Measurements from ENCODE around the gene CITED4.
A peak's percentile ranks its signal among the peaks of the same experiment; 100 is the strongest.

Gene CITED4

DNA sequence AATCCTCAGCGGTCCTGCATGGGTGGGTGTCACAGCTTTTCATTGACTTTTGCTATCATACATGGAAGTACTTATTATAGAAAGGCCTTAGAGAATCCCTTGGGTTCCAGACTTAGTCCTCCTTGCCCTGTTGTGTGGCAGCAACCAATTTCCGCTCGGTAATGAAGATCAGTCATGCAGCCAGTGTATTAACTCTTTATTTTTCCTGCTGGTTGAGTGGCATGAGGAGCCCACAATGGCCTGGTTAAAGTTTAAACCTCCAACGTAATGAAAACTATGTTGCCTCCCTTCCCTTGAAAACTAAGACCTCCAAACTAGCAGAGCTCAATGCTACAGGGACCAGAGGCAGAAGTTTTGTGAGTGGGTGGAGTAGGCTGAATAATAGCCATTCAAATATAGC, 20.0 kb downstream of the CITED4 start:
- peaks cover 9% of the 10 kb centered on the region for H3K9me3 ChIP-seq (ENCODE audit: control insufficient read depth, low read length)

DNA sequence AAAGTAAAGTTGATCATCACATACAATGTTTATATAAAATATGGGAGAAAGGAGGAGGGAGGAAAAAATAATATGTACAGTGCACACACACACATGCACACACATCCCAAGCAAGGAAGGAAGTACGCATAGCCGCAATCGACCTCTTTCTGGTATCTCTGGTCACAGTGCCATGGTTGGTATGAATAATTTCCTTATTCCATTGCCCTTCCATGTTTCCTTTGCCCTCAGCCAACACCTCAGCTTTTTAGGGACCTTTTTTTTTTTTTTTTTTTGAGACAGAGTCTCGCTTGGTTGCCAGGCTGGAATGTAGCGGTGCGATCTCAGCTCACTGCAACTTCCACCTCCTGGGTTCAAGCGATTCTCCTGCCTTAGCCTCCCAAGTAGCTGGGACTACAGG, 20.6 kb downstream of the CITED4 start:
- Histone ChIP-seq H3K9me3 (ENCODE audit: control insufficient read depth, low read length) (peaks cover 9% of the 10 kb centered on the region), H3K36me3 (ENCODE audit: control insufficient read depth, insufficient read depth, low read length) (no peaks in the 10 kb centered on the region), H3K27ac (ENCODE audit: low read depth, low read length, severe bottlenecking) (no peak overlapping the region), H3K4me1 (ENCODE audit: control insufficient read depth, insufficient read depth, low read length, poor library complexity, severe bottlenecking) (no peaks in the 10 kb centered on the region), H3K4me3 (ENCODE audit: extremely low read depth, insufficient read depth, low read length, poor library complexity, severe bottlenecking) (no peak overlapping the region)
- 83 to 93% methylated on average over 1 to 2 of the region's 7 CpGs for WGBS, 2 experiments (ENCODE audit: insufficient coverage in 2 of 2)

More for the DNA sequence above, 20.0 kb downstream of the CITED4 start:
- no peak overlapping the region for H3K27ac ChIP-seq (ENCODE audit: low read depth, low read length, severe bottlenecking)
- H3K36me3 ChIP-seq (ENCODE audit: control insufficient read depth, insufficient read depth, low read length), result no peaks in the 10 kb centered on the region
- no peak overlapping the region for H3K4me3 ChIP-seq (ENCODE audit: extremely low read depth, insufficient read depth, low read length, poor library complexity, severe bottlenecking)
- no peaks in the 10 kb centered on the region for H3K4me1 ChIP-seq (ENCODE audit: control insufficient read depth, insufficient read depth, low read length, poor library complexity, severe bottlenecking)
- 70 to 88% methylated on average over 1 to 4 of the region's 4 CpGs for WGBS, 2 experiments (ENCODE audit: insufficient coverage in 2 of 2)

DNA sequence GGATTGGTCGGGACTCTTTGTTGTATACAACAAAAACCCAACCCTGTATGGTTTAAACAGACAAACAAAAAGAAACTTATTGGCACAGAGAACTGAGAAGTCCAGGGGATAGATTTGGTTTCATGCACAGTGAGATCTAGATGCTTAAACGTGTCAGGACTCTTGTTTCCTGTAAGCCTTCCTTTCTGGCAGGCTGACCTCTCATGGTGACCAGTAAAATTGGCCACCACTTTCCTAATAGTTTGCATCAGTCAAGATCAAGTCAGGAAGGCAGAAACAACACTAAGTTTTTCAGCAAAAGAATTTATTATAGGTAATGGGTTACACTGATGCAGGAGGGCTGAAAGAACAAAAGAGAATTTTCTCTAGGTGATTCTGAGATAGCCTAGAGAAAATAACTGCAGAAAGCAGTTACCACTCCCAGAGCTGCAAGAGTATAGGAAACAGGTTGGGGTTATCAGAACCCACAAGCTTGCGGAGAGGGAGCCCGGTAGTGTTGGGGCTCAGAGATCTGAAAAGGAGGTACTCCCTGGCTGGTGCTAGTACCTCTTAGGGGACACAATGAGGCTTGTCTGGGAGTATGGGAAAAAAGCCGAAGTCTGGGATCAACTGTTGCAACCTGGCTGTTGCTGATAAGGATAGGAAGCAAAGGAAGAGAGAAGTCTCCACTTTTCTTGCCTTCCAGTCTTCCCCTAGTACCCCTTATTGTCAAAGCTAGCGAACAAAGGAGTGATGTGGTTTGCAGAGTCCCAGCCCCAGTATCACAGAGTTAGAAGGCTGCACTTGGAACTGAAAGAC, 21.4 kb downstream of the CITED4 start:
- Histone ChIP-seq H3K4me1 (ENCODE audit: control insufficient read depth, insufficient read depth, low read length, poor library complexity, severe bottlenecking) (no peaks in the 10 kb centered on the region), H3K9me3 (ENCODE audit: control insufficient read depth, low read length) (peaks cover 9% of the 10 kb centered on the region), H3K4me3 (ENCODE audit: extremely low read depth, insufficient read depth, low read length, poor library complexity, severe bottlenecking) (no peak overlapping the region), H3K36me3 (ENCODE audit: control insufficient read depth, insufficient read depth, low read length) (no peaks in the 10 kb centered on the region), H3K27ac (ENCODE audit: low read depth, low read length, severe bottlenecking) (peak overlapping the region; percentile 57)
- 80 to 82% methylated on average over 3 to 5 of the region's 6 CpGs for WGBS, 2 experiments (ENCODE audit: insufficient coverage in 2 of 2)

- peaks cover 9% of the 10 kb centered on the region for H3K9me3 ChIP-seq (ENCODE audit: control insufficient read depth, low read length)
- H3K36me3 ChIP-seq (ENCODE audit: control insufficient read depth, insufficient read depth, low read length), result no peaks in the 10 kb centered on the region
- 94 to 98% methylated on average over 4 to 5 of the region's 5 CpGs for WGBS, 2 experiments (ENCODE audit: insufficient coverage in 2 of 2)
- peak overlapping the region; percentile 57 for H3K27ac ChIP-seq (ENCODE audit: low read depth, low read length, severe bottlenecking)
- no peak overlapping the region for H3K4me3 ChIP-seq (ENCODE audit: extremely low read depth, insufficient read depth, low read length, poor library complexity, severe bottlenecking)
- H3K4me1 ChIP-seq (ENCODE audit: control insufficient read depth, insufficient read depth, low read length, poor library complexity, severe bottlenecking), result peaks cover 5% of the 10 kb centered on the region
Measured at GRCh38 chr1:40839943-40840335, 22.2 kb downstream of the CITED4 start.

GRCh38 chr1:40838980-40839942, 22.9 kb downstream of the CITED4 start:
- 89 to 95% methylated on average over 7 to 8 of the region's 15 CpGs for WGBS, 2 experiments (ENCODE audit: insufficient coverage in 2 of 2)
- Histone ChIP-seq H3K9me3 (ENCODE audit: control insufficient read depth, low read length) (peaks cover 9% of the 10 kb centered on the region), H3K4me1 (ENCODE audit: control insufficient read depth, insufficient read depth, low read length, poor library complexity, severe bottlenecking) (peaks cover 7% of the 10 kb centered on the region)

DNA sequence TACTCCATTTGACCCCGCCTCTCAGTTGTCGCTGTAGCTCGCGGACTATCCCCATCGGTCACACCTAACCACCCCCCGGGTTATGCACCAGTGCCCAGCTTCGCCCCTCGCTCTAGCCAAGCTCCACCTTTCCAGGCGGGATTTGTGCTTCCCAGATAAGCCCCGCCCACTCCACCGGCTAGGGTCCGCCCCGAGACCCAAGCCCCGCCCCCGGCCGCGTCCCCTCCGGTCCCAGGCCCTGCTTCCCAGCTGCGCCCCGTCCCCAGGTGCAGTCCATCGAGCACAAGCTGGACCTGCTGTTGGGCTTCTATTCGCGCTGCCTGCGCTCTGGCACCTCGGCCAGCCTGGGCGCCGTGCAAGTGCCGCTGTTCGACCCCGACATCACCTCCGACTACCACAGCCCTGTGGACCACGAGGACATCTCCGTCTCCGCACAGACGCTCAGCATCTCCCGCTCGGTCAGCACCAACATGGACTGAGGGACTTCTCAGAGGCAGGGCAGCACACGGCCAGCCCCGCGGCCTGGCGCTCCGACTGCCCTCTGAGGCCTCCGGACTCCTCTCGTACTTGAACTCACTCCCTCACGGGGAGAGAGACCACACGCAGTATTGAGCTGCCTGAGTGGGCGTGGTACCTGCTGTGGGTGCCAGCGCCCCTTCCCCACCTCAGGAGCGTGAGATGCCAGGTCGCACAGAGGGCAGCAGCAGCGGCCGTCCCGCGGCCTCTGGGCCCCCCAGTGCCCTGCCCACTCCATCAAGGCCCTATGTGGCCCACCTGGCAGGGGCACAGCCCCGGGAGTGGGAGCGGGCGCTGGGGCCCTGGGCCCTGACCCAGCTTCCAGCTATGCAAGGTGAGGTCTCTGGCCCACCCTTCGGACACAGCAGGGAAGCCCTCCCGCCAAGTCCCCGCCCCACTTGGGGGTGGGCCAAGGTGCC, 23.9 kb downstream of the CITED4 start:
- no peak overlapping the region for H3K27ac ChIP-seq (ENCODE audit: low read depth, low read length, severe bottlenecking)
- 96 to 97% methylated on average over 56 to 60 of the region's 60 CpGs for WGBS, 2 experiments (ENCODE audit: insufficient coverage in 2 of 2)
- no peak overlapping the region for H3K4me3 ChIP-seq (ENCODE audit: extremely low read depth, insufficient read depth, low read length, poor library complexity, severe bottlenecking)
- H3K4me1 ChIP-seq (ENCODE audit: control insufficient read depth, insufficient read depth, low read length, poor library complexity, severe bottlenecking), result peaks cover 7% of the 10 kb centered on the region
- H3K36me3 ChIP-seq (ENCODE audit: control insufficient read depth, insufficient read depth, low read length), result no peaks in the 10 kb centered on the region
- H3K9me3 ChIP-seq (ENCODE audit: control insufficient read depth, low read length), result peaks cover 9% of the 10 kb centered on the region

More at GRCh38 chr1:40838980-40839942, 22.9 kb downstream of the CITED4 start:
- Histone ChIP-seq H3K4me3 (ENCODE audit: extremely low read depth, insufficient read depth, low read length, poor library complexity, severe bottlenecking) (no peak overlapping the region), H3K36me3 (ENCODE audit: control insufficient read depth, insufficient read depth, low read length) (no peaks in the 10 kb centered on the region), H3K27ac (ENCODE audit: low read depth, low read length, severe bottlenecking) (no peak overlapping the region)

DNA sequence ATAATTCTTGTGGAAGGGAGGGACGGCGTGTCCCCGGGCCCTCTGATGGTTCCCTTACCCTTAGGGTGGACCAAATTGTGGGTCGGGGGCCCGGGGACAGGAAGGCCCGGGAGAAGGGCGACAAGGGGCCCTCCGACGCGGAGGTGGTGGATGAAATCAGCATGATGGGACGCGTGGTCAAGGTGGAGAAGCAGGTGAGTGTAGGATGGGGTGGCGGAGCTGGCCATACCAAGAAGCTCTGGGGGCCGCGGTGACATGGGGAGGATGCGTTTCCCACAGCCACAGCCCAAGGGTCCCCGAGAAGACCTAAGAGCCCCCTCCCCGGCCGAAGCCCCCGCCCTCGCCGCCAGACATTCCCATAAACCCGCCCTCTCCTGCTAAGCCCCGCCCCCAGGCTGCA, 24.6 kb downstream of the CITED4 start:
- Histone ChIP-seq H3K27ac (ENCODE audit: low read depth, low read length, severe bottlenecking) (no peak overlapping the region), H3K4me3 (ENCODE audit: extremely low read depth, insufficient read depth, low read length, poor library complexity, severe bottlenecking) (no peak overlapping the region), H3K4me1 (ENCODE audit: control insufficient read depth, insufficient read depth, low read length, poor library complexity, severe bottlenecking) (peaks cover 7% of the 10 kb centered on the region), H3K9me3 (ENCODE audit: control insufficient read depth, low read length) (peaks cover 3% of the 10 kb centered on the region), H3K36me3 (ENCODE audit: control insufficient read depth, insufficient read depth, low read length) (no peaks in the 10 kb centered on the region)
- WGBS, 2 experiments (ENCODE audit: insufficient coverage in 2 of 2), result 93 to 96% methylated on average over 14 to 23 of the region's 24 CpGs

GRCh38 chr1:40836283-40836682, 25.9 kb downstream of the CITED4 start:
- Histone ChIP-seq H3K36me3 (ENCODE audit: control insufficient read depth, insufficient read depth, low read length) (no peaks in the 10 kb centered on the region), H3K4me1 (ENCODE audit: control insufficient read depth, insufficient read depth, low read length, poor library complexity, severe bottlenecking) (peaks cover 7% of the 10 kb centered on the region), H3K9me3 (ENCODE audit: control insufficient read depth, low read length) (no peaks in the 10 kb centered on the region), H3K27ac (ENCODE audit: low read depth, low read length, severe bottlenecking) (no peak overlapping the region), H3K4me3 (ENCODE audit: extremely low read depth, insufficient read depth, low read length, poor library complexity, severe bottlenecking) (no peak overlapping the region)
- 87 to 92% methylated on average over 4 of the region's 4 CpGs for whole genome bisulfite sequencing, 2 experiments (ENCODE audit: insufficient coverage in 2 of 2)

GRCh38 chr1:40834968-40835545, 27.1 kb downstream of the CITED4 start:
- Histone ChIP-seq H3K4me1 (ENCODE audit: control insufficient read depth, insufficient read depth, low read length, poor library complexity, severe bottlenecking) (peaks cover 7% of the 10 kb centered on the region), H3K4me3 (ENCODE audit: extremely low read depth, insufficient read depth, low read length, poor library complexity, severe bottlenecking) (no peak overlapping the region), H3K9me3 (ENCODE audit: control insufficient read depth, low read length) (no peaks in the 10 kb centered on the region), H3K36me3 (ENCODE audit: control insufficient read depth, insufficient read depth, low read length) (no peaks in the 10 kb centered on the region), H3K27ac (ENCODE audit: low read depth, low read length, severe bottlenecking) (no peak overlapping the region)
- 81 to 86% methylated on average over 10 to 11 of the region's 11 CpGs for WGBS, 2 experiments (ENCODE audit: insufficient coverage in 2 of 2)

DNA sequence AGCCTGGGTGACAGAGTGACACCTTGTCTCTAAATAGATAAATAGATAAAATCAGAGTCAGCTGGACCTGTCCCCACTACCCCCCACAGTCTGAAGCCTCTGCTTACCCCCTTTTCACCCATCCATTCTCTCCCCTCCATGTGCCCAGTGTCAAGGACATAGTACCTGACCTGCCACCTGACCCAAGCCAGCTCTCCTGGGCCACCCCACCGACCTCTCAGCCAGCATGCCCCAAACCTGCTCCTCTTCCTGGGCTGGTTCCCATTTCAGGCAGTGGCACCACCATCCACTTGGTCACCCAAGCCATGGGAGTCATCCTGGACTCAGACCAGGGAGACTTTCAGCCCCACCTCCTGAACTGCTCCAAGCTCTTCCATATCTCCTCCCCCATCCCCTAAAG, 28.2 kb downstream of the CITED4 start:
- 100% methylated on average over 1 of the region's 1 CpG for WGBS, 2 experiments (ENCODE audit: insufficient coverage in 2 of 2)
- no peaks in the 10 kb centered on the region for H3K9me3 ChIP-seq (ENCODE audit: control insufficient read depth, low read length)
- H3K4me1 ChIP-seq (ENCODE audit: control insufficient read depth, insufficient read depth, low read length, poor library complexity, severe bottlenecking), result peaks cover 7% of the 10 kb centered on the region
- H3K4me3 ChIP-seq (ENCODE audit: extremely low read depth, insufficient read depth, low read length, poor library complexity, severe bottlenecking), result no peak overlapping the region
- H3K27ac ChIP-seq (ENCODE audit: low read depth, low read length, severe bottlenecking), result no peak overlapping the region
- H3K36me3 ChIP-seq (ENCODE audit: control insufficient read depth, insufficient read depth, low read length), result no peaks in the 10 kb centered on the region

Data from mesodermal cell (in vitro differentiated cells).